ENCODE data around the gene LRRC61.

The LRRC61 gene

GRCh38 chr7:150369748-150370501 lies 46.8 kb downstream of the LRRC61 start:
- peak; percentile 10 for ATAC-seq
- no peak for TF ChIP-seq ZNF565 (CRISPR knock-in tag; conservative IDR thresholded peaks at IDR 0.05; ENCODE audit: low read depth)
- TF ChIP-seq ZC3H10 (CRISPR knock-in tag; IDR thresholded peaks at IDR 0.05) = no peak
- no peak for TF ChIP-seq RARB (CRISPR knock-in tag; IDR thresholded peaks at IDR 0.05)
- no peak for TF ChIP-seq ZNF70 (CRISPR knock-in tag; IDR thresholded peaks at IDR 0.05)
- no peak for TF ChIP-seq PPARA (CRISPR knock-in tag; IDR thresholded peaks at IDR 0.05; ENCODE audit: borderline replicate concordance)
- no peak for TF ChIP-seq OSR1 (CRISPR knock-in tag; IDR thresholded peaks at IDR 0.05)
- TF ChIP-seq ZFP30 (CRISPR knock-in tag; IDR thresholded peaks at IDR 0.05) = no peak
- TF ChIP-seq CSRNP3 (CRISPR knock-in tag; IDR thresholded peaks at IDR 0.05) = no peak

DNA sequence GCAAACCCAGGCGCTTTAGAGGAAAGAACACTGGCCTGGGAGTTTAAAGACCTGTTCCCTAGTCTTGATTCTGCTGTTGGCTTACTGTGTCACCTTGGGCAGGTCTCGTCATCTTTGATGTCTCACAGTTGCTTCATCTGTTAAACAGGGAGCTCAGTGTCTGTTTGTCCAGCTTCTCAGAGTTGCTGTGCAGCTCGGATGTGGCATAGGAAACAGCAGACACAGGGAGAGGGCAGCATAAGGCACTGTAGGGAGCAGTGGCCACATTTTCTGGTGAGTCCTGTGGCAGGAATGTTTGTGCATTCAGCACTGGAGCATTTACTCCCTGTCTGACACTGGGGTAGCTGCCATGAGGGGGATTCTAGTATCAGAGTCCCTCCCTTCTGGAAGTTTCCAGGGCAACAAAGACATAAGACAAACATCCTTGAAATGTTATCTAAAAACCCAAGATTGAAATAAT lies 47.5 kb downstream of the LRRC61 start:
- no peak for TF ChIP-seq ZNF8 (CRISPR knock-in tag; IDR thresholded peaks at IDR 0.05)
- TF ChIP-seq TOX (CRISPR knock-in tag; IDR thresholded peaks at IDR 0.05; ENCODE audit: borderline replicate concordance) = no peak
- TF ChIP-seq RARB (CRISPR knock-in tag; IDR thresholded peaks at IDR 0.05) = no peak
- TF ChIP-seq ZFP3 (CRISPR knock-in tag; IDR thresholded peaks at IDR 0.05) = no peak
- TF ChIP-seq ZFP30 (CRISPR knock-in tag; IDR thresholded peaks at IDR 0.05) = no peak
- no peak for TF ChIP-seq CREB5 (CRISPR knock-in tag; IDR thresholded peaks at IDR 0.05; ENCODE audit: low read depth)
- TF ChIP-seq SNAI2 (CRISPR knock-in tag; IDR thresholded peaks at IDR 0.05) = no peak
- TF ChIP-seq GLIS3 (CRISPR knock-in tag; IDR thresholded peaks at IDR 0.05) = no peak
- TF ChIP-seq PPARA (CRISPR knock-in tag; IDR thresholded peaks at IDR 0.05; ENCODE audit: borderline replicate concordance) = no peak
- no peak for TF ChIP-seq BACH2 (CRISPR knock-in tag; IDR thresholded peaks at IDR 0.05; ENCODE audit: borderline replicate concordance)
- no peak for TF ChIP-seq ZC3H10 (CRISPR knock-in tag; IDR thresholded peaks at IDR 0.05)
- no peak for TF ChIP-seq ESRRG (CRISPR knock-in tag; IDR thresholded peaks at IDR 0.05)
- no peak for TF ChIP-seq ZNF565 (CRISPR knock-in tag; conservative IDR thresholded peaks at IDR 0.05; ENCODE audit: low read depth)
- TF ChIP-seq CSDC2 (CRISPR knock-in tag; IDR thresholded peaks at IDR 0.05) = no peak
- peak; percentile 6; the same call in 1 of the 3 replicates for ATAC-seq

DNA sequence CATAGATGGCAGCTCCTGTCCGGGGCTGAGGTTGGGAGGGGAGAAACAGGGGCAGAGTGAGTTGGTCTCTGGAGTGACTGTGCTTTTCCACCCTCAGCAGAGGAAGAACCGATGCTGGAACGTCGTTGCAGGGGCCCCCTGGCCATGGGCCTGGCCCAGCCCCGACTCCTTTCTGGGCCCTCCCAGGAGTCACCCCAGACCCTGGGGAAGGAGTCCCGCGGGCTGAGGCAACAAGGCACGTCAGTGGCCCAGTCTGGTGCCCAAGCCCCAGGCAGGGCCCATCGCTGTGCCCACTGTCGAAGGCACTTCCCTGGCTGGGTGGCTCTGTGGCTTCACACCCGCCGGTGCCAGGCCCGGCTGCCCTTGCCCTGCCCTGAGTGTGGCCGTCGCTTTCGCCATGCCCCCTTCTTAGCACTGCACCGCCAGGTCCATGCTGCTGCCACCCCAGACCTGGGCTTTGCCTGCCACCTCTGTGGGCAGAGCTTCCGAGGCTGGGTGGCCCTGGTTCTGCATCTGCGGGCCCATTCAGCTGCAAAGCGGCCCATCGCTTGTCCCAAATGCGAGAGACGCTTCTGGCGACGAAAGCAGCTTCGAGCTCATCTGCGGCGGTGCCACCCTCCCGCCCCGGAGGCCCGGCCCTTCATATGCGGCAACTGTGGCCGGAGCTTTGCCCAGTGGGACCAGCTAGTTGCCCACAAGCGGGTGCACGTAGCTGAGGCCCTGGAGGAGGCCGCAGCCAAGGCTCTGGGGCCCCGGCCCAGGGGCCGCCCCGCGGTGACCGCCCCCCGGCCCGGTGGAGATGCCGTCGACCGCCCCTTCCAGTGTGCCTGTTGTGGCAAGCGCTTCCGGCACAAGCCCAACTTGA lies 48.2 kb downstream of the LRRC61 start:
- TF ChIP-seq OSR1 (CRISPR knock-in tag; IDR thresholded peaks at IDR 0.05) (no peak), SNAI2 (CRISPR knock-in tag; IDR thresholded peaks at IDR 0.05) (no peak), CSRNP3 (CRISPR knock-in tag; IDR thresholded peaks at IDR 0.05) (no peak), ZFP3 (CRISPR knock-in tag; IDR thresholded peaks at IDR 0.05) (no peak), ZFP30 (CRISPR knock-in tag; IDR thresholded peaks at IDR 0.05) (no peak), ESRRG (CRISPR knock-in tag; IDR thresholded peaks at IDR 0.05) (no peak), RARB (CRISPR knock-in tag; IDR thresholded peaks at IDR 0.05) (no peak), ZNF70 (CRISPR knock-in tag; IDR thresholded peaks at IDR 0.05) (no peak)
- no peak for ATAC-seq

GRCh38 chr7:150371996-150372270 lies 48.8 kb downstream of the LRRC61 start:
- TF ChIP-seq TOX (CRISPR knock-in tag; IDR thresholded peaks at IDR 0.05; ENCODE audit: borderline replicate concordance) (no peak), CREB5 (CRISPR knock-in tag; IDR thresholded peaks at IDR 0.05; ENCODE audit: low read depth) (no peak), SNAI2 (CRISPR knock-in tag; IDR thresholded peaks at IDR 0.05) (no peak), TCF4 (CRISPR knock-in tag; IDR thresholded peaks at IDR 0.05; ENCODE audit: borderline replicate concordance) (no peak), ZNF8 (CRISPR knock-in tag; IDR thresholded peaks at IDR 0.05) (no peak), BACH2 (CRISPR knock-in tag; IDR thresholded peaks at IDR 0.05; ENCODE audit: borderline replicate concordance) (no peak), ZFP3 (CRISPR knock-in tag; IDR thresholded peaks at IDR 0.05) (no peak), CSDC2 (CRISPR knock-in tag; IDR thresholded peaks at IDR 0.05) (no peak), RARB (CRISPR knock-in tag; IDR thresholded peaks at IDR 0.05) (no peak)
- TF ChIP-seq, protein P1, sequence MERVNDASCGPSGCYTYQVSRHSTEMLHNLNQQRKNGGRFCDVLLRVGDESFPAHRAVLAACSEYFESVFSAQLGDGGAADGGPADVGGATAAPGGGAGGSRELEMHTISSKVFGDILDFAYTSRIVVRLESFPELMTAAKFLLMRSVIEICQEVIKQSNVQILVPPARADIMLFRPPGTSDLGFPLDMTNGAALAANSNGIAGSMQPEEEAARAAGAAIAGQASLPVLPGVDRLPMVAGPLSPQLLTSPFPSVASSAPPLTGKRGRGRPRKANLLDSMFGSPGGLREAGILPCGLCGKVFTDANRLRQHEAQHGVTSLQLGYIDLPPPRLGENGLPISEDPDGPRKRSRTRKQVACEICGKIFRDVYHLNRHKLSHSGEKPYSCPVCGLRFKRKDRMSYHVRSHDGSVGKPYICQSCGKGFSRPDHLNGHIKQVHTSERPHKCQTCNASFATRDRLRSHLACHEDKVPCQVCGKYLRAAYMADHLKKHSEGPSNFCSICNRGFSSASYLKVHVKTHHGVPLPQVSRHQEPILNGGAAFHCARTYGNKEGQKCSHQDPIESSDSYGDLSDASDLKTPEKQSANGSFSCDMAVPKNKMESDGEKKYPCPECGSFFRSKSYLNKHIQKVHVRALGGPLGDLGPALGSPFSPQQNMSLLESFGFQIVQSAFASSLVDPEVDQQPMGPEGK (CRISPR knock-in tag; IDR thresholded peaks at IDR 0.05; ENCODE audit: borderline replicate concordance) = no peak
- ATAC-seq = no peak
